Measurements from ENCODE around the gene VDAC1.

DNA sequence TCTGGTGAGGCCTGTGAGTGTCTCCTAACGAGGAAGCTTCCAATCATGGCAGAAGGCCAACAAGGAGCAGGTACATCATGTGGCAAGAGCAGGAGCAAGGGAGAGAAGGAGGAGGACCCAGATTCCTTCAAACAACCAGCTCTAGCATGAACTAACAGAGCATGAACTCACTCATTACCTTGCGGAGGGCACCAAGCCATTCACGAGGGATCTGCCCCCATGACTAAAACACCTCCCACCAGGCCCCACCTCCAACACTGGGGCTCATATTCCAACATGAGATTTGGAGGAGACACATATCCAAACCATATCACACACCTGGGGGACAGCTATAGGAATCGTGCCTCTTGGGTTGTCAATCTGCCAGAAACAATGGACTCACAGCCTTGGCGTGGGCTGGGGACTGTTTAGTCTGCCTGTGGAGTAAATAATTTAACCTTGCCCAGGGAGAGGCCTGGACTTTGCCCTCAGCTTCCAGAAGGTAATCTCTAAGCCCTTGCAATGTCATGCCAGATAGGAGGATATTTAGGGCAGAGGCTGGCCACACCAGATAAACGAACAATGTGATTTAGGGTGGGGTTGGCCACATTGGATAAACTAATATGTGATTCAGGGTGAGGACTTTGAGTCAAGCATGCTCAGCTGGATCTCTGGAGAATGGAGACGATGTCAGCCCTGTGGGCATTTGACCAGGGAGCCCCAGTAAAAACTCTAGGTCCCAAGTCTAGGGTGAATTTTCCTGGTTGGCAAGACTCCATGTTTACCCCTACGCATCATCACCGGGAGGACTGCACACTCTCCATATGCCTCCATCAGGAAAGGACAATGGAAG lies 13.6 kb upstream of the VDAC1 start:
- TF ChIP-seq, protein P1, sequence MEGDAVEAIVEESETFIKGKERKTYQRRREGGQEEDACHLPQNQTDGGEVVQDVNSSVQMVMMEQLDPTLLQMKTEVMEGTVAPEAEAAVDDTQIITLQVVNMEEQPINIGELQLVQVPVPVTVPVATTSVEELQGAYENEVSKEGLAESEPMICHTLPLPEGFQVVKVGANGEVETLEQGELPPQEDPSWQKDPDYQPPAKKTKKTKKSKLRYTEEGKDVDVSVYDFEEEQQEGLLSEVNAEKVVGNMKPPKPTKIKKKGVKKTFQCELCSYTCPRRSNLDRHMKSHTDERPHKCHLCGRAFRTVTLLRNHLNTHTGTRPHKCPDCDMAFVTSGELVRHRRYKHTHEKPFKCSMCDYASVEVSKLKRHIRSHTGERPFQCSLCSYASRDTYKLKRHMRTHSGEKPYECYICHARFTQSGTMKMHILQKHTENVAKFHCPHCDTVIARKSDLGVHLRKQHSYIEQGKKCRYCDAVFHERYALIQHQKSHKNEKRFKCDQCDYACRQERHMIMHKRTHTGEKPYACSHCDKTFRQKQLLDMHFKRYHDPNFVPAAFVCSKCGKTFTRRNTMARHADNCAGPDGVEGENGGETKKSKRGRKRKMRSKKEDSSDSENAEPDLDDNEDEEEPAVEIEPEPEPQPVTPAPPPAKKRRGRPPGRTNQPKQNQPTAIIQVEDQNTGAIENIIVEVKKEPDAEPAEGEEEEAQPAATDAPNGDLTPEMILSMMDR (IDR thresholded peaks at IDR 0.05), result no peak
- no peak for TF ChIP-seq EZH2 (IDR thresholded peaks at IDR 0.05; ENCODE audit: borderline replicate concordance, insufficient read depth, low read depth, low read length, poor library complexity, severe bottlenecking)
